Measurements from ENCODE around the gene KDR.

GRCh38 chr4:55096045-55096444, 29.4 kb downstream of the KDR start:
- TF ChIP-seq POLR2A (IDR thresholded peaks at IDR 0.05) (no peak), CTCF (IDR thresholded peaks at IDR 0.05) (no peak), EP300 (IDR thresholded peaks at IDR 0.05) (no peak)

Measured in ovary (tissue), 3 donors.